Keratinocyte (primary cell): ENCODE results near the gene LINC01488. TPM values are rescaled to one million over a fixed set of nuclear protein-coding genes. Genes with fewer than 3 reads are reported as not detected.

Experiments used
- DNase-seq: peaks from one replicate; pipeline ENCODE4 v3.0.0-alpha.2; 2011; ENCODE audit warnings: low read depth, missing footprints, low spot score
- FAIRE-seq: peaks from 2 replicates; lab custom pipeline; 2011; peaks lifted over from hg19 to GRCh38; lab: Jason Lieb, UNC
- H2AFZ ChIP-seq: 2 replicates; pipeline ENCODE4 v1.6.0; 2012; ENCODE audit warnings: low read length, control low read depth, inconsistent platforms; ENCODE audit not compliant: control insufficient read depth
- H3K27ac ChIP-seq: 2 replicates; pipeline ENCODE4 v1.5.1; 2011; ENCODE audit warnings: low read length; ENCODE audit not compliant: control insufficient read depth, insufficient read depth
- H3K27me3 ChIP-seq: 3 replicates; pipeline ENCODE4 v1.6.0; 2011; ENCODE audit warnings: low read length; ENCODE audit not compliant: control insufficient read depth, insufficient read depth; ENCODE audit errors: extremely low read depth
- H3K36me3 ChIP-seq, 2 experiments: 2 replicates in 1 of 2; 3 replicates in 1 of 2; pipeline ENCODE4 v1.5.1; 2011; ENCODE audit warnings: low read length in 2 of 2, mild to moderate bottlenecking in 1 of 2; ENCODE audit not compliant: control insufficient read depth in 2 of 2, insufficient read depth in 2 of 2; ENCODE audit errors: extremely low read depth in 1 of 2
- H3K4me1 ChIP-seq: 3 replicates; pipeline ENCODE4 v1.5.1; 2011; ENCODE audit warnings: low read length; ENCODE audit not compliant: control insufficient read depth, insufficient read depth; ENCODE audit errors: extremely low read depth
- H3K4me2 ChIP-seq: 3 replicates; pipeline ENCODE4 v1.6.0; 2011; ENCODE audit warnings: low read depth, low read length; ENCODE audit not compliant: control insufficient read depth, insufficient read depth; ENCODE audit errors: extremely low read depth
- H3K4me3 ChIP-seq, 3 experiments: fragments of 200-600 bp in 1 of 3; sonication (generic) in 1 of 3; 2 replicates in 2 of 3; 3 replicates in 1 of 3; pipeline ENCODE4 v1.5.1; 2011 to 2016; ENCODE audit warnings: low read length in 3 of 3, mild to moderate bottlenecking in 3 of 3, control low read depth in 2 of 3, inconsistent platforms in 1 of 3, low read depth in 1 of 3, mixed read lengths in 1 of 3, mixed run types in 1 of 3, moderate library complexity in 1 of 3; ENCODE audit not compliant: control insufficient read depth in 2 of 3, insufficient read depth in 2 of 3; ENCODE audit errors: extremely low read depth in 1 of 3
- H3K79me2 ChIP-seq: 2 replicates; pipeline ENCODE4 v1.6.0; 2012; ENCODE audit warnings: low read length; ENCODE audit not compliant: control insufficient read depth, insufficient read depth
- H3K9ac ChIP-seq: 3 replicates; pipeline ENCODE4 v1.6.0; 2011; ENCODE audit warnings: low read length; ENCODE audit not compliant: control insufficient read depth, insufficient read depth; ENCODE audit errors: extremely low read depth
- H3K9me1 ChIP-seq: 3 replicates; pipeline ENCODE4 v1.6.0; 2011; ENCODE audit warnings: low read length; ENCODE audit not compliant: control insufficient read depth, insufficient read depth; ENCODE audit errors: extremely low read depth
- H3K9me3 ChIP-seq: 2 replicates; pipeline ENCODE4 v1.5.1; 2012; ENCODE audit warnings: low read depth, low read length; ENCODE audit not compliant: control insufficient read depth
- H4K20me1 ChIP-seq: 3 replicates; pipeline ENCODE4 v1.6.0; 2011; ENCODE audit warnings: low read length; ENCODE audit not compliant: control insufficient read depth, insufficient read depth; ENCODE audit errors: extremely low read depth
- CTCF ChIP-seq, 3 experiments: IDR thresholded peaks in 1 of 3; conservative IDR thresholded peaks in 1 of 3; optimal IDR thresholded peaks in 1 of 3; 2 replicates in 2 of 3; 3 replicates in 1 of 3; pipeline versions ENCODE3 to v1.5.1; 2011; ENCODE audit warnings: low read length in 3 of 3, mild to moderate bottlenecking in 3 of 3, moderate library complexity in 2 of 3, control low read depth in 1 of 3, inconsistent platforms in 1 of 3; ENCODE audit not compliant: insufficient read depth in 2 of 3; ENCODE audit errors: extremely low read depth in 1 of 3
- EZH2 ChIP-seq: IDR thresholded peaks from one replicate; pipeline ENCODE4 v1.6.1; 2012; ENCODE audit warnings: inconsistent platforms, mild to moderate bottlenecking, low read length, moderate library complexity
- dilution Hi-C: fragments of 300-500 bp; cut with MboI; formaldehyde crosslinking; loops from one replicate; pipeline ENCODE4 v1.7.0; 2020; ENCODE audit warnings: low sequenced_read_pairs; ENCODE audit not compliant: extremely low pct_ligation_motif_present
- polyA plus RNA-seq, 5 experiments: library from polyadenylated mRNA; depleted of rRNA in 3 of 5; stranded (reverse) in 3 of 5; stranded (forward) in 1 of 5; unstranded in 1 of 5; fragments of >200 nt; gene quantifications; 1 replicate in 1 of 5; 2 replicates in 3 of 5; 3 replicates in 1 of 5; pipeline versions ENCODE4 v1.2.1 to v1.2.3, GENCODE V29; 2011 to 2012; ENCODE audit warnings: missing spikeins in 2 of 5, low read depth in 1 of 5, low replicate concordance in 1 of 5

The LINC01488 gene
- polyA plus RNA-seq, 1 donor (not counting 4 experiments of a cell fraction or from before 2014, with no cell fraction given), result not detected

DNA sequence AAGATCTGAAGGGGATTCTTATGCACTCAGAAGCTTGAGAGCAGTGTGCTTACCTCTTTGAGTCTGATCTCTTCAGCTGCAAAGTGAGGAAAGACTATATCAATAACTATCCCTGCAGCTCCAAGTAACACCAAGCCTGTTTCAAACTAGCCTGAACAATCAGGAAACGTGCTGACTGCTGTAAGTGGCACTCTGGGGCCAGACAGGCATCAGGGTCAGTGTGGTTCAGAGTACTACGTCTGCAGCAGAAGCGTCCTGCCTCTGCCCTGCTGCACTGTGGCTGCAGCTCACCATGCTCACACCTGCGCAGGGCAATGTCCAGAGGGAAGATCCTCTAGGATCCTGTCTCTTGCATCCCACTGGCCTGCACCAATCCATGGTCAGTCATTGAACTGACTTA, 25.5 kb upstream of the LINC01488 start:
- no peak for FAIRE-seq
- dilution Hi-C loops, result no loop called here
- no peaks in the 10 kb centered on the region for H3K9me1 ChIP-seq
- peaks cover 7% of the 10 kb centered on the region for H3K4me1 ChIP-seq
- no peaks in the 10 kb centered on the region for H3K79me2 ChIP-seq
- H3K9me3 ChIP-seq, result peaks cover 3% of the 10 kb centered on the region
- H3K4me2 ChIP-seq, result no peak overlapping the region
- no peak overlapping the region for H3K9ac ChIP-seq
- no peak overlapping the region for H3K27ac ChIP-seq
- no peaks in the 10 kb centered on the region for H3K36me3 ChIP-seq
- H3K27me3 ChIP-seq, result no peaks in the 10 kb centered on the region
- no peak for TF ChIP-seq CTCF (optimal IDR thresholded peaks at IDR 0.05 in 1 of 3, IDR thresholded peaks at IDR 0.05 in 1 of 3, conservative IDR thresholded peaks at IDR 0.05 in 1 of 3; ENCODE audit: extremely low read depth in 1 of 3, insufficient read depth in 2 of 3, low read length in 3 of 3)
- TF ChIP-seq EZH2, result no peak
- no peak overlapping the region for H3K4me3 ChIP-seq
- no peaks in the 10 kb centered on the region for H4K20me1 ChIP-seq
- no peak overlapping the region for H2AFZ ChIP-seq
- no peak for DNase-seq

DNA sequence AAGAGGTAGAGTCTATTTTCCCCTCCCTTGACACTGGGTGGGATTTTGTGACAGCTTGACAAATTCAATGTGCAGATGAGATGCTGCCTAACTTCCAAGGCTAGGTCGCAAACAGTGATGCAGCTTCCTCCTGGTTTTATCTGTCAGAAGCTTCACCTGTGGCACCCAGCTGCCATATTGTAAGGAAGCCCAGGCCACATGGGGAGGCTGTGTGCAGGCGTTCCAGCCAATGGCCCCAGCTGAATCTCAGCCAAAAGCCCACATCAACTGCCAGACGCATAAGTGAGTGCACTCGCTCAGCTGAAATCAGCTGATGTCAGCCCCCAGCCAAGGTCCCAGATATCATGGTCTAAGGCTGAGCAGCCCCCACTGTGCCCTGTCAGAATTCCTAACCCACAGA, 24.8 kb upstream of the LINC01488 start:
- Histone ChIP-seq H3K4me1 (peaks cover 7% of the 10 kb centered on the region), H3K9me1 (no peaks in the 10 kb centered on the region), H3K4me3 (no peak overlapping the region), H3K9me3 (peaks cover 11% of the 10 kb centered on the region), H3K27me3 (no peaks in the 10 kb centered on the region), H3K9ac (no peak overlapping the region), H3K36me3 (no peaks in the 10 kb centered on the region), H3K27ac (no peak overlapping the region), H3K79me2 (no peaks in the 10 kb centered on the region), H3K4me2 (no peak overlapping the region), H2AFZ (no peak overlapping the region), H4K20me1 (no peaks in the 10 kb centered on the region)
- TF ChIP-seq CTCF (optimal IDR thresholded peaks at IDR 0.05 in 1 of 3, IDR thresholded peaks at IDR 0.05 in 1 of 3, conservative IDR thresholded peaks at IDR 0.05 in 1 of 3; ENCODE audit: extremely low read depth in 1 of 3, insufficient read depth in 2 of 3, low read length in 3 of 3) (no peak), EZH2 (no peak)
- FAIRE-seq (no peak), DNase-seq (no peak)
- dilution Hi-C loops, result no loop called here
